Left lung (tissue), 10 donors: ENCODE results near the gene DNAJC5. TPM values are rescaled to one million over a fixed set of nuclear protein-coding genes. Genes with fewer than 3 reads are reported as not detected.
"Not testable (repeated sequence)": the region's sequence is repeated elsewhere in the genome, so short reads cannot be mapped to it uniquely, and the experiment has no call there.

Source experiments
- ATAC-seq: fragments of 200-7000 bp; cut with Tn5 transposase; one replicate; pipeline ENCODE4 v1.9.1; 2020; ENCODE audit warnings: moderate library complexity
- DNase-seq, 4 donors: peaks; one replicate each; pipeline ENCODE4 v3.0.0-alpha.2; 2013 to 2020
- H3K27ac ChIP-seq, 2 donors: fragments of 200-600 bp; sonication (generic) in 1 of 2; one replicate each; pipeline versions ENCODE4 v1.5.0 to v1.8.0; 2020 to 2021
- H3K27me3 ChIP-seq, 2 donors: fragments of 200-600 bp; sonication (generic) in 1 of 2; one replicate each; pipeline versions ENCODE4 v1.5.0 to v1.8.0; 2020 to 2021
- H3K36me3 ChIP-seq, 2 donors: fragments of 200-600 bp; sonication (generic) in 1 of 2; one replicate each; pipeline versions ENCODE4 v1.5.0 to v1.8.0; 2020 to 2021
- H3K4me1 ChIP-seq, 2 donors: fragments of 200-600 bp; one replicate each; pipeline ENCODE4 v1.8.0; 2021
- H3K4me3 ChIP-seq, 2 donors: fragments of 200-600 bp; sonication (generic) in 1 of 2; one replicate each; pipeline versions ENCODE4 v1.5.0 to v1.8.0; 2020 to 2021; ENCODE audit warnings: mild to moderate bottlenecking in 1 of 2
- H3K9me3 ChIP-seq, 2 donors: fragments of 200-600 bp; sonication (generic) in 1 of 2; one replicate each; pipeline versions ENCODE4 v1.5.0 to v1.8.0; 2020 to 2021
- CTCF ChIP-seq, 2 donors: fragments of 200-600 bp; sonication (generic) in 1 of 2; IDR thresholded peaks; one replicate each; pipeline versions ENCODE4 v1.5.0 to v1.8.0; 2021; ENCODE audit warnings: antibody characterized with exemption in 2 of 2
- intact Hi-C, 2 donors: fragments of 100-400 bp; cut with DNase I; formaldehyde crosslinking; loops; one replicate each; pipeline versions ENCODE4 v1.11.2 to v1.14.2; 2022
- polyA plus RNA-seq, 6 donors: library from polyadenylated mRNA; unstranded; fragments of 120-200 nt; gene quantifications; one replicate each; pipeline ENCODE4 v1.2.1, GENCODE V29; 2013; ENCODE audit not compliant: insufficient read length in 6 of 6
- total RNA-seq, 2 donors: library from RNA; stranded (reverse); fragmentation: NEBNext Ultra II Directional; extraction: Animal tissue kit (Norgen Biotek cat#: 25700); gene quantifications; one replicate each; pipeline ENCODE4 v1.2.1, GENCODE V29; 2021
- donor health status: DM: no; HTN: yes; CAD: no.
- donor health status: DM: no; HTN: no; CAD: no.

The DNAJC5 gene
- total and polyA plus RNA-seq, 8 donors: 17.5 to 59.5 (median 25.3) TPM

DNA sequence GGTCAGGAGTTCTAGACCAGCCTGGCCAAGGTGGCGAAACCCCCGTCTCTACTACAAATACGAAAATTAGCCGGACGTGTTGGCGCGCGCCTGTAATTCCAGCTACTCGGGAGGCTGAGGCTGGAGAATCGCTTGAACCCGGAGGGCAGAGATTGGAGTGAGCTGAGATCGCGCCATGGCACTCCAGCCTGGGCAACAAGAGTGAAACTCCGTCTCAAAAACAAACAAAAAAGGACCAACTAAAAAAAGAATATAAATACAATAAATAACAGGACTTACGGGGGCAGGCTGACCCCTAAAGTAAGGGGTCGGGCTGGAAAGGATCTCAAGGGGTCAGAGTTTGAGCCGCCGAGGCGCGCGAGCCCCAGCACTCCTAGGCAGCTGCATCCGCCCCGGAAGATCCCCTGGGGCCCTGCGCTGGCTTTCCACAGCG, 30.4 kb upstream of the DNAJC5 start:
- no peak for ATAC-seq
- Histone ChIP-seq H3K36me3 (peaks cover 0 to 39% of the 10 kb centered on the region in 2 donors), H3K27me3 (no peaks in the 10 kb centered on the region), H3K27ac (peak overlapping the region; percentile 93 to 99), H3K9me3 (no peaks in the 10 kb centered on the region), H3K4me1 (peaks cover 16 to 73% of the 10 kb centered on the region in 2 donors), H3K4me3 (peak overlapping the region; percentile 88 to 93)
- DNase-seq: no peak
- TF ChIP-seq CTCF (IDR thresholded peaks at IDR 0.05): no peak
- intact Hi-C loops: no loop called here

- Histone ChIP-seq H3K9me3 (no peaks in the 10 kb centered on the region), H3K27me3 (no peaks in the 10 kb centered on the region), H3K36me3 (peaks cover 0 to 44% of the 10 kb centered on the region in 2 donors), H3K4me1 (peaks cover 16 to 77% of the 10 kb centered on the region in 2 donors), H3K27ac (peak within 1 kb of the TSS; percentile 93 to 99), H3K4me3 (peak within 1 kb of the TSS; percentile 88 to 93)
- intact Hi-C loops: no loop called here
- DNase-seq (peak; percentile 96 to 99 (median 98)), ATAC-seq (peak; percentile 92)
- TF ChIP-seq CTCF (IDR thresholded peaks at IDR 0.05): no peak
These were observed 29.8 kb upstream of the DNAJC5 start, which contains the start of gene TPD52L2 for GRCh38 chr20:63864978-63865640. TSS of gene TPD52L2 (plus strand) at chr20:63865270. CDS start at chr20:63865366, 96 bp downstream.

DNA sequence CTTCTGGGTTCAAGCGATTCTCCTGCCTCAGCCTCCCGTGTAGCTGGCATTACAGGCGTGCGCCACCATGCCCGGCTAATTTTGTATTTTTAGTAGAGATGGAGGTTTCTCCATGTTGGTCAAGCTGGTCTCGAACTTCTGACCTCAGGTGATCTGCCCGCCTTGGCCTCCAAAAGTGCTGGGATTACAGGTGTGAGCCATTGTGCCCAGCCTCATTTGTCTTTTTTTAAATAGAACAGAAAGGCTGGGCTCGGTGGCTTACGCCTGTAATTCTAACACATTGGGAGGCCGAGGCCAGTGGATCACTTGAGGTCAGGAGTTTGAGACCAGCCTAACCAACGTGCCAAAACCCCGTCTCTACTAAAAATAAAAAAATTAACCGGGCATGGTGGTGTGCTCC, 27.9 kb upstream of the DNAJC5 start:
- H3K4me3 ChIP-seq, H3K9me3 ChIP-seq, H3K27me3 ChIP-seq, H3K27ac ChIP-seq, intact Hi-C loops, DNase-seq, ATAC-seq: not testable (repeated sequence)
- H3K4me1 ChIP-seq: peaks cover 16 to 72% of the 10 kb centered on the region in 2 donors
- H3K36me3 ChIP-seq: peaks cover 0 to 53% of the 10 kb centered on the region in 2 donors

DNA sequence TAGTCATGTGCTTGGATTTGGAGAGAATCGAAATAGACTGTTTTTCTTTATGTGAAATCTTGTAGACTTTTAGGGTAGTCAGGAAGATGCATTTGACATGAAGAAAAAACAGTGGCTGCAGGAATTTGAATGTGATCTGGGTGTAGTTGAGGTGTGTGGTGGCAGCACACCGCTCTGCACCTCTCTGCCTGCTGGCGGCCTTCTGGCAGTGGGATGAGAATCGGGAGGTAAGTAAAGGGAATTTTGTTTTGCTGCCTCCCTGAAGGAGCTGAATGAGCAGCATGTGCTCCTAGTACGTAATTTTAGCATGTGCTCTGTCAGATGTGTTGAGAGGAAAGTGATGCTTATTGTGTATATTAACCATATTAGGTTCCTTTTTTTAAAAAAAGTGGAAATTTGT, 26.7 kb upstream of the DNAJC5 start:
- Histone ChIP-seq H3K4me1 (peaks cover 14 to 73% of the 10 kb centered on the region in 2 donors), H3K27me3 (no peaks in the 10 kb centered on the region), H3K36me3 (peaks cover 0 to 55% of the 10 kb centered on the region in 2 donors), H3K27ac (no peak overlapping the region), H3K9me3 (no peaks in the 10 kb centered on the region), H3K4me3 (no peak overlapping the region)
- TF ChIP-seq CTCF (IDR thresholded peaks at IDR 0.05): no peak
- ATAC-seq: no peak
- no peak for DNase-seq
- intact Hi-C loops: no loop called here

DNA sequence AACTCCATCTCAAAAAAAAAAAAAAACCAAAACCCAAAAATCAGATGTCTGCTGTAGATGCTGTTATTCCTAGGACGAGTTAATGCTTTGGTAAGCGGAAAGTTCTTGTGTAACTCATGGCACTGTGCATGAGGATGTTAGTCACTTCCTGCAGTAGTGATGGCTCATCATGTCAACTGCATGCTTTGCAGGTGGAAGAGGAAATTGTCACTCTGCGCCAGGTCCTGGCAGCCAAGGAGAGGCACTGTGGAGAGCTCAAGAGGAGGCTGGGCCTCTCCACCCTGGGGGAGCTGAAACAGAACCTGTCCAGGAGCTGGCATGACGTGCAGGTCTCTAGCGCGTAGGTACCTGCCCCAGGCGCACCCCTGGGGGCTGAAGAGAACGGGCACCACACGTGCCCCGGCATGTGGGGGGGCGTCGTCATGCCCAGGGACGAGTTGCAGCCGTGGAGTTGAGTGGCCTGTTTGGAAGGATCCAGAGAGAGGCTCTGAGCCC, 21.4 kb upstream of the DNAJC5 start:
- Histone ChIP-seq H3K4me1 (peaks cover 0 to 76% of the 10 kb centered on the region in 2 donors), H3K9me3 (no peaks in the 10 kb centered on the region), H3K4me3 (peak overlapping the region in 1 of 2 donors; percentile 22), H3K27ac (peak overlapping the region; percentile 68 to 94), H3K36me3 (peaks cover 0 to 100% of the 10 kb centered on the region in 2 donors), H3K27me3 (no peaks in the 10 kb centered on the region)
- intact Hi-C loops: no loop called here
- DNase-seq (peak in 3 of 4 donors; percentile 31 to 87 (median 77)), ATAC-seq (peak; percentile 85)
- TF ChIP-seq CTCF (IDR thresholded peaks at IDR 0.05): no peak

DNA sequence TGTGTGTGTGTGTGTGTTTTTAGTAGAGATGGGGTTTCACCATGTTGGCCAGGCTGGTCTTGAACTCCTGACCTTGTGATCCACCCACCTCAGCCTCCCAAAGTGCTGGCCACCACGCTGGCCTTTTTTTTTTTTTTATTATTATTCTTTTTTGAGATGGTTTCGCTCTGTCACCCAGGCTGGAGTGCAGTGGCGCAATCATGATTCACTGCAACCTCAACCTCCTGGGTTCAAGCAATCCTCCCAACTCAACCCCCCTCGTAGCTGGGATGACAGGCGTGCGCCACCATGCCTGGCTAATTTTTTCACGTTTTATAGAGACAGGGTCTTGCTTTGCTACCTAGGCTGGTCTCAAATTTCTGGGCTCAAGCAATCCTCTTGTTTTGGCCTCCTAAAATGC, 20.7 kb upstream of the DNAJC5 start:
- Histone ChIP-seq H3K4me1 (peaks cover 0 to 70% of the 10 kb centered on the region in 2 donors), H3K36me3 (peaks cover 0 to 100% of the 10 kb centered on the region in 2 donors), H3K27ac (peak overlapping the region in 1 of 2 donors; percentile 94), H3K4me3 (peak overlapping the region in 1 of 2 donors; percentile 22)
- intact Hi-C loops, H3K27me3 ChIP-seq, H3K9me3 ChIP-seq, ATAC-seq, DNase-seq: not testable (repeated sequence)
